Natural killer cell treated with Interleukin-12 subunit alpha and Interleukin-12 subunit beta and Interleukin-15 and Interleukin-18, amount 100 ng/mL, for 72 hours (primary cell): ENCODE data around the gene BARX2. TPM values are rescaled to one million over a fixed set of nuclear protein-coding genes. Genes with fewer than 3 reads are reported as not detected.

Source experiments
- ATAC-seq, 2 donors: fragments of 150-1000 bp; cut with Tn5 transposase in 1 of 2; sonication (Bioruptor Pico), chemical (Tn5 transposase) in 1 of 2; 2 replicates each; pipeline ENCODE4 v1.10.0; 2021
- DNase-seq: peaks from one replicate; pipeline ENCODE4 v3.0.0; 2022; ENCODE audit warnings: low spot score
- H3K27ac Mint-ChIP-seq, 2 donors: 1 replicate in 1 of 2; 2 replicates in 1 of 2; pipeline ENCODE4 v1.8.0; 2022; ENCODE audit warnings: mixed read lengths in 2 of 2, mild to moderate bottlenecking in 1 of 2, moderate library complexity in 1 of 2
- H3K27me3 Mint-ChIP-seq, 2 donors: 1 replicate in 1 of 2; 2 replicates in 1 of 2; pipeline ENCODE4 v1.8.0; 2022; ENCODE audit warnings: mixed read lengths in 2 of 2
- H3K36me3 Mint-ChIP-seq: one replicate; pipeline ENCODE4 v1.8.0; 2022; ENCODE audit warnings: mixed read lengths
- H3K4me1 Mint-ChIP-seq, 2 donors: 1 replicate in 1 of 2; 2 replicates in 1 of 2; pipeline ENCODE4 v1.8.0; 2022; ENCODE audit warnings: low read depth in 2 of 2, mixed read lengths in 2 of 2, mild to moderate bottlenecking in 1 of 2
- H3K4me3 Mint-ChIP-seq: one replicate; pipeline ENCODE4 v1.8.0; 2022; ENCODE audit warnings: mixed read lengths
- H3K9me3 Mint-ChIP-seq: 2 replicates; pipeline ENCODE4 v1.8.0; 2022; ENCODE audit warnings: mixed read lengths
- total RNA-seq, 2 donors: library from RNA; stranded (reverse); gene quantifications; one replicate each; pipeline ENCODE4 v1.2.3, GENCODE V29; 2022

BARX2 gene
- total RNA-seq, 2 donors from 2014 or later = not detected

- Mint-ChIP-seq H3K4me1 (no peaks in the 10 kb centered on the region), H3K36me3 (no peaks in the 10 kb centered on the region), H3K27ac (no peak overlapping the region), H3K9me3 (no peaks in the 10 kb centered on the region), H3K4me3 (no peak overlapping the region), H3K27me3 (peaks cover 35 to 58% of the 10 kb centered on the region in 2 donors)
- ATAC-seq (no peak), DNase-seq (no peak)
These were observed 6.9 kb downstream of the BARX2 start for GRCh38 chr11:129382583-129382982.

GRCh38 chr11:129383060-129383459 is 7.4 kb downstream of the BARX2 start:
- no peak overlapping the region for H3K27ac Mint-ChIP-seq
- no peaks in the 10 kb centered on the region for H3K36me3 Mint-ChIP-seq
- H3K27me3 Mint-ChIP-seq = peaks cover 32 to 53% of the 10 kb centered on the region in 2 donors
- ATAC-seq (no peak), DNase-seq (no peak)
- H3K4me3 Mint-ChIP-seq = no peak overlapping the region
- no peaks in the 10 kb centered on the region for H3K9me3 Mint-ChIP-seq
- H3K4me1 Mint-ChIP-seq = no peaks in the 10 kb centered on the region

- DNase-seq = no peak
- Mint-ChIP-seq H3K4me3 (no peak overlapping the region), H3K27ac (no peak overlapping the region), H3K4me1 (no peaks in the 10 kb centered on the region), H3K9me3 (no peaks in the 10 kb centered on the region), H3K36me3 (no peaks in the 10 kb centered on the region), H3K27me3 (peaks cover 32 to 51% of the 10 kb centered on the region in 2 donors)
- no peak for ATAC-seq
These were observed 7.9 kb downstream of the BARX2 start for GRCh38 chr11:129383502-129383901.

- Mint-ChIP-seq H3K4me3 (no peak overlapping the region), H3K4me1 (no peaks in the 10 kb centered on the region), H3K9me3 (no peaks in the 10 kb centered on the region), H3K27ac (no peak overlapping the region), H3K27me3 (peaks cover 32 to 51% of the 10 kb centered on the region in 2 donors), H3K36me3 (no peaks in the 10 kb centered on the region)
- DNase-seq = no peak
- ATAC-seq = no peak
These were observed 8.8 kb downstream of the BARX2 start for GRCh38 chr11:129384415-129384814.

- DNase-seq (no peak), ATAC-seq (no peak)
- Mint-ChIP-seq H3K27ac (no peak overlapping the region), H3K27me3 (peaks cover 34 to 53% of the 10 kb centered on the region in 2 donors), H3K4me1 (no peaks in the 10 kb centered on the region), H3K4me3 (no peak overlapping the region), H3K9me3 (no peaks in the 10 kb centered on the region), H3K36me3 (no peaks in the 10 kb centered on the region)
These were observed 10.2 kb downstream of the BARX2 start for GRCh38 chr11:129385801-129386200.

- DNase-seq = no peak
- H3K27ac Mint-ChIP-seq = no peak overlapping the region
- no peaks in the 10 kb centered on the region for H3K9me3 Mint-ChIP-seq
- peaks cover 26 to 42% of the 10 kb centered on the region in 2 donors for H3K27me3 Mint-ChIP-seq
- no peak for ATAC-seq
- no peaks in the 10 kb centered on the region for H3K36me3 Mint-ChIP-seq
- H3K4me3 Mint-ChIP-seq = no peak overlapping the region
- H3K4me1 Mint-ChIP-seq = no peaks in the 10 kb centered on the region
These were observed 11.2 kb downstream of the BARX2 start for GRCh38 chr11:129386795-129387397.

GRCh38 chr11:129387434-129387833 is 11.8 kb downstream of the BARX2 start:
- Mint-ChIP-seq H3K4me3 (no peak overlapping the region), H3K9me3 (no peaks in the 10 kb centered on the region), H3K27ac (no peak overlapping the region), H3K27me3 (peaks cover 25 to 41% of the 10 kb centered on the region in 2 donors), H3K36me3 (no peaks in the 10 kb centered on the region), H3K4me1 (no peaks in the 10 kb centered on the region)
- ATAC-seq = no peak
- DNase-seq = no peak

- Mint-ChIP-seq H3K27ac (no peak overlapping the region), H3K4me3 (no peak overlapping the region), H3K36me3 (no peaks in the 10 kb centered on the region), H3K9me3 (no peaks in the 10 kb centered on the region), H3K27me3 (peaks cover 21 to 31% of the 10 kb centered on the region in 2 donors), H3K4me1 (no peaks in the 10 kb centered on the region)
- no peak for ATAC-seq
- DNase-seq = no peak
These were observed 13.2 kb downstream of the BARX2 start for GRCh38 chr11:129388824-129389223.

- no peak overlapping the region for H3K27ac Mint-ChIP-seq
- no peaks in the 10 kb centered on the region for H3K9me3 Mint-ChIP-seq
- peaks cover 21 to 33% of the 10 kb centered on the region in 2 donors for H3K27me3 Mint-ChIP-seq
- no peaks in the 10 kb centered on the region for H3K36me3 Mint-ChIP-seq
- ATAC-seq (no peak), DNase-seq (no peak)
- no peaks in the 10 kb centered on the region for H3K4me1 Mint-ChIP-seq
- H3K4me3 Mint-ChIP-seq = no peak overlapping the region
These were observed 14.7 kb downstream of the BARX2 start for GRCh38 chr11:129390303-129390821.

GRCh38 chr11:129391360-129391759 is 15.7 kb downstream of the BARX2 start:
- Mint-ChIP-seq H3K4me1 (no peaks in the 10 kb centered on the region), H3K27ac (no peak overlapping the region), H3K27me3 (peaks cover 30 to 38% of the 10 kb centered on the region in 2 donors), H3K9me3 (no peaks in the 10 kb centered on the region), H3K4me3 (no peak overlapping the region), H3K36me3 (no peaks in the 10 kb centered on the region)
- DNase-seq (no peak), ATAC-seq (no peak)

- Mint-ChIP-seq H3K36me3 (no peaks in the 10 kb centered on the region), H3K4me1 (no peaks in the 10 kb centered on the region), H3K27ac (no peak overlapping the region), H3K27me3 (peaks cover 30 to 36% of the 10 kb centered on the region in 2 donors), H3K9me3 (no peaks in the 10 kb centered on the region), H3K4me3 (no peak overlapping the region)
- DNase-seq (no peak), ATAC-seq (no peak)
These were observed 16.2 kb downstream of the BARX2 start for GRCh38 chr11:129391821-129392220.

GRCh38 chr11:129392995-129393394 is 17.3 kb downstream of the BARX2 start:
- DNase-seq (no peak), ATAC-seq (no peak)
- Mint-ChIP-seq H3K4me1 (no peaks in the 10 kb centered on the region), H3K27ac (no peak overlapping the region), H3K9me3 (no peaks in the 10 kb centered on the region), H3K4me3 (no peak overlapping the region), H3K27me3 (peaks cover 21 to 35% of the 10 kb centered on the region in 2 donors), H3K36me3 (no peaks in the 10 kb centered on the region)

GRCh38 chr11:129394709-129395108 is 19.1 kb downstream of the BARX2 start:
- Mint-ChIP-seq H3K36me3 (no peaks in the 10 kb centered on the region), H3K4me3 (no peak overlapping the region), H3K27me3 (peaks cover 23 to 38% of the 10 kb centered on the region in 2 donors), H3K27ac (no peak overlapping the region), H3K9me3 (no peaks in the 10 kb centered on the region), H3K4me1 (no peaks in the 10 kb centered on the region)
- DNase-seq = no peak
- no peak for ATAC-seq

- Mint-ChIP-seq H3K27ac (no peak overlapping the region), H3K4me1 (no peaks in the 10 kb centered on the region), H3K9me3 (peaks cover 1% of the 10 kb centered on the region), H3K36me3 (no peaks in the 10 kb centered on the region), H3K4me3 (no peak overlapping the region), H3K27me3 (peaks cover 20 to 34% of the 10 kb centered on the region in 2 donors)
- DNase-seq (no peak), ATAC-seq (no peak)
These were observed 19.8 kb downstream of the BARX2 start for GRCh38 chr11:129395432-129395831.

- no peak overlapping the region for H3K27ac Mint-ChIP-seq
- no peaks in the 10 kb centered on the region for H3K4me1 Mint-ChIP-seq
- ATAC-seq = no peak
- no peaks in the 10 kb centered on the region for H3K36me3 Mint-ChIP-seq
- H3K27me3 Mint-ChIP-seq = peaks cover 22 to 38% of the 10 kb centered on the region in 2 donors
- DNase-seq = no peak
- no peak overlapping the region for H3K4me3 Mint-ChIP-seq
- H3K9me3 Mint-ChIP-seq = peaks cover 3% of the 10 kb centered on the region
These were observed 20.2 kb downstream of the BARX2 start for GRCh38 chr11:129395883-129396282.
